GM18867 (cell line): ENCODE measurements around the gene NPC1L1.

Experiments used
- ATAC-seq: cut with Tn5 transposase; IDR thresholded peaks from one replicate; pipeline ENCODE4 v1.9.1; 2021; ENCODE audit warnings: mild to moderate bottlenecking, moderate library complexity; ENCODE audit not compliant: unreplicated experiment

Gene NPC1L1

GRCh38 chr7:44536090-44536489 lies 5.0 kb downstream of the NPC1L1 start:
- ATAC-seq, result no peak

GRCh38 chr7:44535348-44536064 lies 5.6 kb downstream of the NPC1L1 start:
- ATAC-seq, result no peak

- ATAC-seq, result no peak
These were observed 6.6 kb downstream of the NPC1L1 start for GRCh38 chr7:44534501-44534900.

GRCh38 chr7:44534087-44534486 lies 7.0 kb downstream of the NPC1L1 start:
- no peak for ATAC-seq

DNA sequence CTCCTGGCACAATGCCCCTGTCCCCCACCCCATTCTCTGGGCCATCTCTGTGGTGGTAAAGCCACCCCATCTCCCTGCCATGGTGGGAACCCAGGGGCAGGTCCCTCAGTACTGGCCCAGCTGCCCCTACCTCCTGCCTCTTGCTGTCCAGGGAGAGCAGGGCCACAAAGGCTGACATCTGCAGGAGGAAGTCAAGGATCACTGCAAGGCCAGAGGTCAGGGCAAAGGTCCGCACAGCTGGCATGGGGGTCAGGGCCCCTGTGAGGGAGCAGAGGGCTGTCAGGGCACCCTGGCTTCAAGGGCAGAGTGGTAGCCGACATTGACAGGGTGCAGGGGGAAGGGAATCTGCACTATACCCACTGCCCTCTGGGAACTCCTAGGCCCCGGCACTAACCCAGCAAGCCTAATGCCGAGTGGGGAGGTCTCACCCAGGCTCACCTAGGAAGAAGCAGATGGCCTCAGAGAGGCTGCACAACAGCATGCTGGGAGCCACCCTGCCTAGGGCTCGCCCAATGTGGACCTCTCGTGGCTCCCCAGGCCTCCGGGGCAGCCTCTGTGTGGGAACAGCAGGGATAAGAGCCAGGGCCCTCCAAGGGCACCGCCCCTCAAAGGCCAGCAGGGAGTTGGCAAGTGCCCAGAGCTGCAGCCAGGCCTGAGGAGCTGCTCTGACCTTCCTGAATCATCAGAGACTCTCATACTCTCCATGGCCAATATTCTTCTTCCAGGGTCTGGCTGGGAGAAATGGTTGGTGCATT lies 7.7 kb downstream of the NPC1L1 start:
- no peak for ATAC-seq

DNA sequence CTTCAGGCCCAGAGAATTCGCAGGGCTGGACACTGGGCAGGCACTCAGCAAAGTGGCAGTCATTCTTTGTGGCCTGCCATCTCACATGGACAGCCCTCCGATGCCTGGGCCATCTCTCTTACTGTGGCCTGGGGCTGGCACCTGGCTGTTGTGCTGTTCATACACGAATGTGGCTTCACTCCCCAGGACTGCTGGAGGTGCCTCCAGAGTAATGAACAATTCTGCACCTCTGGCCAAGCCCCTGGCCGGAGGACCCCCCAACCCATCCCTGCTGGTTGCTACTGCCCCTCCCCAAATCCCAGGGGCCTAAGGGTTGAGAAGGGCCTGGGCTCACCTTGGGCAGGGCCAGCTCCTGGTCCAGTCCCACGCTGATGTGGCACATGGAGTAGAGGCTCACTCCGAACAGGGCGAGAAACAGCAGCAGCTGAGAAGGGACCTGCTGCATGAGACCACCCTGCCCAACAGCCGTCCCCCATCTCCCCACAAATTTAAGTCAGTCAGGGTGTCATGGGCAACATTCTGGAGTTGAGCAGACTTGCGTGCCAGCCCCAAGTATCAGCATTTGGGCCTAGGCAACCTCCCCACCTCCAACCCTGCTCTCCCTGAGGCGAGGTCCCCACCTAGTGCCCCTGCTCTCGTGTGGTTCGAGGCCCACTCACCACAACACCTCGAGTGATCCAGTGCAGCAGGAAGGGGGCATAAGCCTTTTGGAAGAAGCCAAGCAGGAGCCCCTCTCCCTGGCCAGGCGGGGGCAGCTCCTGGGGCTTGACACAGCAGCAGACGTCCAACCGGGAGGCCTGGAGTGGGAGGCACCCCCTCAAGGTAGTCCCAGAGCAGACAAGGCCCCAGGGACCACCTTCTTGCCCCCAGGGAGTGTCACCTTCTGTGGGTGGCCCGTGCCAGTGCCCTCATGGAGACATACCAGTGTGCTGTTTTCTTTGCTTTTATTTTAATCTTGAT lies 9.4 kb downstream of the NPC1L1 start:
- no peak for ATAC-seq

DNA sequence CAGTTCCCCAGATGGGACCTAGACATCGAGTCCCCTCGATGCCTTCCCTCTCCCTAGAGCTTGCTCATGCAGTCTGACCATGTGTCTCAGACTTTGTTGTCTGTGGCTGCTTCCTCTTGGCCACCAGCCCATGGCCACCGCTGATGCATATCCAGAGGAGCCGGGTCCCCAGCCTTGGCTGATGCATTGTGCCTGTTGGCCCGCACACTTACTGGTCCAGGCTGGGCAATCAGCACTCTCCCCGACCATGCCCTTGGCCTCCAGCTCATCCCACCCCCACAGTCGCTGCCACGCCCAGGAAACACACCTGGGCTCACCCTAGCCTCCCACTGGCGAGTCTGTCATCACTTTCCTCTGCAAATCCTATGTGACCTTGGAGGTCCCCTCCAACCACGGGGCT lies 10.1 kb downstream of the NPC1L1 start:
- no peak for ATAC-seq

DNA sequence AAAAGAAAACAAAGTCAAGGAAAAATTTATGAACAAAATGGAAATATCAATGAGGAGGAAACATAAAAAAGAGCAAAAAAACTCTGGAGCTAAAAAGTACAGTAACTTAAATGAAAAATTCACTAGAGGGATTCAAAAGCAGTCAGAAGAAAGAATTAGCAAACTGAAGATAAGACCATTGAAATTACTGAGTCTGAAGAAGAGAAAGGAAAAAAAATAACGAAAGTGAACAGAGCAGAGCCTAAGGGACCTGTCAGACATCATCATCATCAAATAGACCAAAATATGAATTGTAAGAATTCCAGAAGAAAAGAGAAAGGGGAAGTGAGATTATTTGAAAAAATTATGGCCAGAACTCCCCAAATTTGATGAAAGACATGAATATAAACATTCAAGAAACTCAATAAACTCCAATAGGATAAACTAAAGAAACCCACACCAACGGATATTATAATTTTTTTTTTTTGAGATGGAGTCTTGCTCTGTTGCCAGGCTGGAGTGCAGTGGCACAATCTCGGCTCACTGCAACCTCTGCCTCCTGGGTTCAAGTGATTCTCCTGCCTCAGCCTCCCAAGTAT lies 16.2 kb downstream of the NPC1L1 start:
- ATAC-seq, result no peak

DNA sequence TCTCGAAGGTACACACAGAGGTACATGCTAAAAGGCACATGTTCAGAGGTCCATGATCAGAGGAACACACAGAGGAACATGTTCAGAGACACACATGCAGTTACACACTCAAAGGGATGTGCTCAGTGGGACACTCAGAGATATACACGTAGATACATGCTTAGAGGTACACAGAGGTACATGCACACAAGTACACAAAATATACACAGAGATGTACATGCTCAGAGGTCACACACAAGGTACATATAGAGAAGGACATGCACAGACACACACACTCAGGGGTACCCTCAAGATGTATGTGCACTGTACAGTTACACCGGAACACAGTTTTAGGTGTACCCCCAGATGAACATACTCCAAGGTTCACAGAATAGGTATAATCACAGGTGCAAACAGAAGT lies 18.8 kb downstream of the NPC1L1 start:
- ATAC-seq, result no peak

- ATAC-seq, result no peak
These were observed 19.6 kb downstream of the NPC1L1 start for GRCh38 chr7:44521347-44522095.

DNA sequence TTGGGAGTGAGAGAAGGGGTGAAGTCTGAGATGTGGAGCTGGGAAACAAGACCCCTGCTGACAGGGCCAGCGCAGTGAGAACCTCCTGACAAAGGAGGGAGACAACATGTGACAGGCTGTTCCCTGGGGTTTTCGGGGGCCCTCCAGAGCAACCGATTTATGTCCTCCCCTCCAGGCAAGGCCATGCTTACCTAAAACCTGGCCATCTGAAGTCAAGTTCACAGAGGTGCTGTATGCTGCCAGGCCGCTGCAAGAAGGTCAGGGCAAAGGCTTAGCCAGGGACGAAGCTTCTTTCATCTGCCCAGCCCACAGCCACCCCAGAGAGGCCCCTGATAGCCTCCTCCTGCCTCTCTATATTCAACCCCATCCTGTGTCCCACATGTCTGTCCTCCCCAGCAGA lies 20.6 kb downstream of the NPC1L1 start:
- no peak for ATAC-seq

- ATAC-seq, result no peak
These were observed 21.6 kb downstream of the NPC1L1 start for GRCh38 chr7:44519546-44519945.

GRCh38 chr7:44518761-44519160 lies 22.4 kb downstream of the NPC1L1 start:
- no peak for ATAC-seq

DNA sequence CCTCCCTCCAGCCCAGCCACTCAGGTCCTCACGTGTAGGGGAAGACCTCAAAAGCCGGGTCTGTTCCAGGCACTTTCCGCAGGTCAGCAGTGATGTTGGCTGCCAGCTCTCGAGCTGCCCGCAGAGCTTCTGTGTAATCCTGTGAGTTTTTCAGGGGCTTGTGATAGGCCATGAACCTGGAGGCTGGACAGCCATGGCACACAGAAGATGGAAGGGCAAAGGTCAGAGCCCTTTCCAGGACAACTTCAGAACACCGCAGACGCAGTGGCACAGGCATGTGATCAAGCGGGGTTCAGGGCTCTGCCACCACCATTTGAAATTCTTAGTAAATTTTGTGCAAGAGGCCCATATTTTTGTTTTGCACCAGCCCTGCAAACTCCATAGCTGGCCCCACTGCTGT lies 24.0 kb downstream of the NPC1L1 start:
- no peak for ATAC-seq

DNA sequence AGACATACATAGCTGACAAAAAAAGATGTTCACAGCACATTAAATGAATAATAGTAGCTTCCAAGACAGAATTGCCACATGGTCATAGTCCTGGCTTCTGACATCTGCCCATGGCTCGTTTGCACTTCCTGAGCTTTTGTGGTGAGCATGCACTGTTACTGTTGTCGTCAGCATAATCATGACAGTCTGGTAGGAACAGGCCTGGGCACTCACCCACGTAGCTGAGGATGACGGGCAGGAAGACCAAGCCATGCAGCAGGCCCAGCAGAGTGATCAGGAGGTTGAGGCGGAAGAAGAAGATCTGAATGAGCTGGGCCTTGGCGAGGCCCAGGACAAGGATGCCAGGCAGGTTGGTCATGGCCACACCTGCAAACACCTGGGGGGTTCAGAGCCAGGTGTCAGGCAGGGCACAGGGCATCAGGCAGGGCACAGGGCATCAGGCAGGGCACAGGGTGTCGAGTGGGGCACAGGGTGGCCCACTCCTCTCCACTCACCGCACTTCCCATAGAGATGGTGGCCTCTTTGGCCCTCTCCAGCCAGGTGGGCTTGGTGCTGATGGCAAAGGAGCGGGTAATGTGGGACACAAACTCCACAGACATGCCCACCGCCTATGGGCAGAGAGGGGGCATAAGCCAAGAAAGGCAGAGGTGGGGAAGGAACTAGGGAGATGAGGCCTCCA lies 25.4 kb downstream of the NPC1L1 start:
- no peak for ATAC-seq

- no peak for ATAC-seq
These were observed 28.4 kb downstream of the NPC1L1 start for GRCh38 chr7:44512736-44513135.

- no peak for ATAC-seq
These were observed 29.2 kb downstream of the NPC1L1 start for GRCh38 chr7:44511863-44512468.

DNA sequence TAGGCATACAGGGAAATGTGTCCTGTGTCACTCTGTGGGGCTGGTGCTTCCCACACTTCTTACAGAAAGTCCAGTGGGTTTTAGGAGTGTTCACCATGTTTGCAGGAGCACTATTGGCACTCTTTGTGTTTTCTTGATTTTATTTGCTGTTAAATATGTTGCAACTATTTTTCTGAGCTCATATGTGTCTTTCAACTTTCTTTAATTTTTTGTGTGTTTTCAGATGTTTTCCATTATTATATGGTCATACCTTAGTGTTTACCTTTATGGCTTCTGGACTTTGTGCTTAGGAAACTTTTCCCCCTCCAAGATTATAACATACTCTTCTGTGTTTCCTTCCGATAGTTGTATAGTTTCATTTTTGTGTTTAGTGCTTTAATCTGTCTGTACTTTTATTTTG lies 29.9 kb downstream of the NPC1L1 start:
- ATAC-seq, result no peak

DNA sequence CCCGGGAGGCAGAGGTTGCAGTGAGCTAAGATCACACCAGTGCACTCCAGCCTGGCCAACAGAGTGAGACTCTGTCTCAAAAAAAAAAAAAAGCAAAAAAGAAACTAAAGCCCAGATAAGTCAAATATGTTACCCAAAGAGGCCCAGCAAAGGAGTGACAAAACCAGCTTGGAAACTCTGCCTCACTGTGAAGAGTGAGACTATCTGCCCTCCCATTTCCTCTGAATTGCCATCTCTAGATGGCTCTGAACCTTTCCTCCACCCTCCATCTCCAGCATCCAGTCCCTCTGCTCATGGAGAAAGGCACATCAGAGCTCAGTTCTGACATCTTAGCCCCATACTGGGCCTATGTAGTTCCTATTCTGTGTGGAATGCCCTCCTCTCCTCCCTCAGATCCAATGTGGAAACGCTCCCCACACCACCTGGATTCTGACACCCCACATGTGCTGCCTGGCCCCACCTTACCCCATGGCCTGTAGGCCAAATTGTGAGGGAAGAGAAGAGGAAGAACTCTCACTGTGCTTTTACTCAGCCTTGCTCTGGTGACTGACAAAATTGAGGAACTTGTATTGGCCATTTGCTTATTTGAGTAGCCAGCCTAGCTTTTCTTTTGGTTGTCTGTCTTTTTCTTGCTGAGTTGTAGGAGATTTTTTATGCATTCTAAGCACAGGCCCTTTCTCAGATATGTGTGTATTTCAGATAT lies 32.7 kb downstream of the NPC1L1 start:
- no peak for ATAC-seq
